ENCODE measurements around the gene YJU2. TPM values are rescaled to one million over a fixed set of nuclear protein-coding genes. Genes with fewer than 3 reads are reported as not detected.
A peak's percentile ranks its signal among the peaks of the same experiment; 100 is the strongest.
"Not testable (repeated sequence)": the region's sequence is repeated elsewhere in the genome, so short reads cannot be mapped to it uniquely, and the experiment has no call there.

The YJU2 gene
- total RNA-seq, 1 donor from 2014 or later, result 40.6 TPM

GRCh38 chr19:4266253-4267000 lies 19.5 kb downstream of the YJU2 start:
- H3K36me3 Mint-ChIP-seq (ENCODE audit: low read depth), result peaks cover 27% of the 10 kb centered on the region
- H3K9me3 Mint-ChIP-seq, result no peaks in the 10 kb centered on the region
- no peaks in the 10 kb centered on the region for H3K27me3 Mint-ChIP-seq (ENCODE audit: insufficient read depth)
- H3K4me1 Mint-ChIP-seq (ENCODE audit: low read depth), result peaks cover 17% of the 10 kb centered on the region
- no peak overlapping the region for H3K4me3 Mint-ChIP-seq
- no peak for DNase-seq (ENCODE audit: low spot score)
- H3K27ac Mint-ChIP-seq, result peak overlapping the region; percentile 50
- intact Hi-C loops (cut with micrococcal nuclease), result loop anchor here (2.0 to 5.0 kb wide), 3 partner anchors 20 to 261 kb away; partner anchors contain the start of genes FSD1, TMIGD2 and YJU2

GRCh38 chr19:4267101-4267900 lies 20.4 kb downstream of the YJU2 start:
- no peak overlapping the region for H3K4me3 Mint-ChIP-seq

GRCh38 chr19:4267901-4268815 lies 21.3 kb downstream of the YJU2 start:
- DNase-seq (ENCODE audit: low spot score), result no peak
- H3K36me3 Mint-ChIP-seq (ENCODE audit: low read depth), result peaks cover 30% of the 10 kb centered on the region
- H3K27ac Mint-ChIP-seq, result no peak overlapping the region
- no peaks in the 10 kb centered on the region for H3K27me3 Mint-ChIP-seq (ENCODE audit: insufficient read depth)
- peaks cover 17% of the 10 kb centered on the region for H3K4me1 Mint-ChIP-seq (ENCODE audit: low read depth)
- no peaks in the 10 kb centered on the region for H3K9me3 Mint-ChIP-seq
- intact Hi-C loops (cut with micrococcal nuclease), result loop anchor here (1.0 to 5.0 kb wide), 6 partner anchors 21 to 259 kb away; partner anchors contain the start of genes FSD1, SH3GL1, TMIGD2 and YJU2
- no peak overlapping the region for H3K4me3 Mint-ChIP-seq

More at GRCh38 chr19:4267101-4267900, 20.4 kb downstream of the YJU2 start:
- Mint-ChIP-seq H3K4me1 (ENCODE audit: low read depth) (peaks cover 17% of the 10 kb centered on the region), H3K27me3 (ENCODE audit: insufficient read depth) (no peaks in the 10 kb centered on the region), H3K36me3 (ENCODE audit: low read depth) (peaks cover 30% of the 10 kb centered on the region), H3K27ac (peak overlapping the region; percentile 9), H3K9me3 (no peaks in the 10 kb centered on the region)
- intact Hi-C loops (cut with micrococcal nuclease), result loop anchor here (1.0 to 5.0 kb wide), 6 partner anchors 20 to 260 kb away; partner anchors contain the start of genes FSD1, SH3GL1, TMIGD2 and YJU2
- DNase-seq (ENCODE audit: low spot score), result peak; percentile 40

GRCh38 chr19:4268816-4269430 lies 22.0 kb downstream of the YJU2 start:
- intact Hi-C loops (cut with micrococcal nuclease), result loop anchor here (5.0 kb wide), 2 partner anchors 33 to 258 kb away; partner anchors contain the start of genes FSD1 and TMIGD2
- no peaks in the 10 kb centered on the region for H3K9me3 Mint-ChIP-seq
- H3K4me1 Mint-ChIP-seq (ENCODE audit: low read depth), result peaks cover 17% of the 10 kb centered on the region
- no peak overlapping the region for H3K4me3 Mint-ChIP-seq
- no peak for DNase-seq (ENCODE audit: low spot score)
- H3K27me3 Mint-ChIP-seq (ENCODE audit: insufficient read depth), result no peaks in the 10 kb centered on the region
- H3K36me3 Mint-ChIP-seq (ENCODE audit: low read depth), result peaks cover 30% of the 10 kb centered on the region
- H3K27ac Mint-ChIP-seq, result no peak overlapping the region

- intact Hi-C loops (cut with micrococcal nuclease), result no loop called here
- no peaks in the 10 kb centered on the region for H3K4me1 Mint-ChIP-seq (ENCODE audit: low read depth)
Observed at GRCh38 chr19:4272894-4273293, 26.0 kb downstream of the YJU2 start.

GRCh38 chr19:4274321-4274686 lies 27.4 kb downstream of the YJU2 start:
- H3K27me3 Mint-ChIP-seq (ENCODE audit: insufficient read depth); DNase-seq (ENCODE audit: low spot score); intact Hi-C loops (cut with micrococcal nuclease); H3K4me3 Mint-ChIP-seq; H3K4me1 Mint-ChIP-seq (ENCODE audit: low read depth); H3K9me3 Mint-ChIP-seq; H3K27ac Mint-ChIP-seq: not testable (repeated sequence)
- peaks cover 10% of the 10 kb centered on the region for H3K36me3 Mint-ChIP-seq (ENCODE audit: low read depth)

More at GRCh38 chr19:4272894-4273293, 26.0 kb downstream of the YJU2 start:
- H3K36me3 Mint-ChIP-seq (ENCODE audit: low read depth), result peaks cover 15% of the 10 kb centered on the region
- H3K27ac Mint-ChIP-seq, result no peak overlapping the region
- H3K27me3 Mint-ChIP-seq (ENCODE audit: insufficient read depth), result peaks cover under 1% of the 10 kb centered on the region
- no peak overlapping the region for H3K4me3 Mint-ChIP-seq
- no peaks in the 10 kb centered on the region for H3K9me3 Mint-ChIP-seq
- no peak for DNase-seq (ENCODE audit: low spot score)

GRCh38 chr19:4277191-4277696 lies 30.4 kb downstream of the YJU2 start:
- no peak for DNase-seq (ENCODE audit: low spot score)
- H3K27me3 Mint-ChIP-seq (ENCODE audit: insufficient read depth), result peaks cover 28% of the 10 kb centered on the region
- no peaks in the 10 kb centered on the region for H3K9me3 Mint-ChIP-seq
- no peaks in the 10 kb centered on the region for H3K36me3 Mint-ChIP-seq (ENCODE audit: low read depth)
- H3K4me3 Mint-ChIP-seq, result no peak overlapping the region
- H3K4me1 Mint-ChIP-seq (ENCODE audit: low read depth), result no peaks in the 10 kb centered on the region
- no peak overlapping the region for H3K27ac Mint-ChIP-seq
- intact Hi-C loops (cut with micrococcal nuclease), result no loop called here

GRCh38 chr19:4278010-4278409 lies 31.1 kb downstream of the YJU2 start:
- DNase-seq (ENCODE audit: low spot score), result no peak
- H3K4me3 Mint-ChIP-seq, result no peak overlapping the region
- no peaks in the 10 kb centered on the region for H3K36me3 Mint-ChIP-seq (ENCODE audit: low read depth)
- intact Hi-C loops (cut with micrococcal nuclease), result no loop called here
- H3K9me3 Mint-ChIP-seq, result no peaks in the 10 kb centered on the region
- H3K27me3 Mint-ChIP-seq (ENCODE audit: insufficient read depth), result peaks cover 28% of the 10 kb centered on the region
- no peak overlapping the region for H3K27ac Mint-ChIP-seq
- H3K4me1 Mint-ChIP-seq (ENCODE audit: low read depth), result no peaks in the 10 kb centered on the region

GRCh38 chr19:4278419-4279266 lies 31.8 kb downstream of the YJU2 start, which contains the start of gene SHD:
TSS of gene SHD (plus strand) at chr19:4279266. CDS start at chr19:4280064, 798 bp downstream.
- intact Hi-C loops (cut with micrococcal nuclease), result no loop called here
- DNase-seq (ENCODE audit: low spot score), result no peak
- Mint-ChIP-seq H3K36me3 (ENCODE audit: low read depth) (no peaks in the 10 kb centered on the region), H3K4me1 (ENCODE audit: low read depth) (no peaks in the 10 kb centered on the region), H3K27ac (no peak within 1 kb of the TSS), H3K4me3 (no peak within 1 kb of the TSS), H3K27me3 (ENCODE audit: insufficient read depth) (peaks cover 28% of the 10 kb centered on the region), H3K9me3 (no peaks in the 10 kb centered on the region)

GRCh38 chr19:4279267-4279529 lies 32.3 kb downstream of the YJU2 start:
- no peak overlapping the region for H3K4me3 Mint-ChIP-seq
- H3K9me3 Mint-ChIP-seq, result no peaks in the 10 kb centered on the region
- no peaks in the 10 kb centered on the region for H3K4me1 Mint-ChIP-seq (ENCODE audit: low read depth)
- intact Hi-C loops (cut with micrococcal nuclease), result no loop called here
- no peak for DNase-seq (ENCODE audit: low spot score)
- no peak overlapping the region for H3K27ac Mint-ChIP-seq
- H3K27me3 Mint-ChIP-seq (ENCODE audit: insufficient read depth), result peaks cover 28% of the 10 kb centered on the region
- H3K36me3 Mint-ChIP-seq (ENCODE audit: low read depth), result no peaks in the 10 kb centered on the region

- DNase-seq (ENCODE audit: low spot score), result no peak
- H3K9me3 Mint-ChIP-seq, result no peaks in the 10 kb centered on the region
- no peak overlapping the region for H3K4me3 Mint-ChIP-seq
- no peaks in the 10 kb centered on the region for H3K4me1 Mint-ChIP-seq (ENCODE audit: low read depth)
- intact Hi-C loops (cut with micrococcal nuclease), result no loop called here
- peaks cover 28% of the 10 kb centered on the region for H3K27me3 Mint-ChIP-seq (ENCODE audit: insufficient read depth)
- H3K27ac Mint-ChIP-seq, result no peak overlapping the region
- H3K36me3 Mint-ChIP-seq (ENCODE audit: low read depth), result no peaks in the 10 kb centered on the region
Observed at GRCh38 chr19:4279530-4280422, 32.9 kb downstream of the YJU2 start.
